ENCODE data around the gene SPATA4.

SPATA4 gene

GRCh38 chr4:176189891-176190795 lies 5.2 kb downstream of the SPATA4 start:
- no peak for DNase-seq (ENCODE audit: low spot score)

- no peak for DNase-seq (ENCODE audit: low spot score)
These were observed 6.7 kb downstream of the SPATA4 start for GRCh38 chr4:176188654-176189053.

- DNase-seq (ENCODE audit: low spot score), result no peak
These were observed 7.8 kb downstream of the SPATA4 start for GRCh38 chr4:176187624-176188023.

GRCh38 chr4:176186671-176187395 lies 8.6 kb downstream of the SPATA4 start:
- DNase-seq (ENCODE audit: low spot score), result no peak

- DNase-seq (ENCODE audit: low spot score), result no peak
These were observed 9.3 kb downstream of the SPATA4 start for GRCh38 chr4:176186067-176186466.

GRCh38 chr4:176185051-176185450 lies 10.3 kb downstream of the SPATA4 start:
- DNase-seq (ENCODE audit: low spot score), result no peak

- DNase-seq (ENCODE audit: low spot score), result no peak
These were observed 32.3 kb downstream of the SPATA4 start for GRCh38 chr4:176163041-176163440.

GRCh38 chr4:176156656-176157055 lies 38.7 kb downstream of the SPATA4 start:
- DNase-seq (ENCODE audit: low spot score), result no peak

GRCh38 chr4:176153124-176153523 lies 42.3 kb downstream of the SPATA4 start:
- no peak for DNase-seq (ENCODE audit: low spot score)

GRCh38 chr4:176150704-176151103 lies 44.7 kb downstream of the SPATA4 start:
- DNase-seq (ENCODE audit: low spot score), result no peak

- DNase-seq (ENCODE audit: low spot score), result no peak
These were observed 45.1 kb downstream of the SPATA4 start for GRCh38 chr4:176150356-176150682.

GRCh38 chr4:176149680-176150355 lies 45.6 kb downstream of the SPATA4 start:
- no peak for DNase-seq (ENCODE audit: low spot score)

- no peak for DNase-seq (ENCODE audit: low spot score)
These were observed 53.1 kb downstream of the SPATA4 start for GRCh38 chr4:176142253-176142652.

GRCh38 chr4:176139518-176139917 lies 55.9 kb downstream of the SPATA4 start:
- DNase-seq (ENCODE audit: low spot score), result no peak

- DNase-seq (ENCODE audit: low spot score), result no peak
These were observed 57.8 kb downstream of the SPATA4 start for GRCh38 chr4:176137631-176138030.

- no peak for DNase-seq (ENCODE audit: low spot score)
These were observed 60.7 kb downstream of the SPATA4 start for GRCh38 chr4:176134670-176135069.

Data from CD4-positive, alpha-beta T cell treated with Interleukin-2 at 100 ng/mL for 4 hours (primary cell).